Transverse colon (tissue), 3 donors: Measurements from ENCODE around the gene RPS6KA4.

Experiments
- EP300 ChIP-seq: sonication (generic); formaldehyde crosslinking; IDR thresholded peaks from one replicate; pipeline ENCODE4 v1.6.1; 2017; ENCODE audit warnings: antibody characterized with exemption, low read depth
- POLR2A ChIP-seq: fragments of 450-650 bp; IDR thresholded peaks from one replicate; pipeline ENCODE4 v1.6.1; 2016; ENCODE audit warnings: antibody characterized with exemption, mild to moderate bottlenecking, moderate library complexity
- TF ChIP-seq, protein P1 (sequence below), 5 experiments: fragments of 200-600 bp in 3 of 5; fragments of 450-650 bp in 2 of 5; sonication (generic) in 3 of 5; IDR thresholded peaks; 1 replicate in 2 of 5; 2 replicates in 3 of 5; pipeline ENCODE4 v1.5.1; 2016 to 2017; ENCODE audit warnings: antibody characterized with exemption in 5 of 5, inconsistent platforms in 3 of 5, mild to moderate bottlenecking in 2 of 5, moderate library complexity in 1 of 5

DNA sequence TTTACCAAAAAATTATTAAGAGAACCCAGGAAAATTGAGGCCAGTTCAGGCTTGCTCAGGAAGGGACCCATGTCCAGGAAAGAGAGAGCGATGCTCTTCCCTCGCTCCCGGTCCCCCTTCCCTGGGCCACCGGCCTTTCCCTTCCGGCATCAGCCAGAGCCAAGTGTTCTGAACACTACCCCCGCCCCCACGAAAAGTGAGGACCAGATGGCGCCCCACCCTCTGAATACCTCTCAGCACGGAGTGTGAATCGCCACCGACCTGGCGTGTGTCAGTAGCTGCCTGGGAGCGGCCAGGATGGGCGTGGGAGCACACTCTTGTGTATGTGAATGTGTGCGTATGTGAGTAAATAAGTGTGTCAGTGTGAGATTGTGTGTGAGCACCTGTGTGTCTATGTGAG, 20.2 kb downstream of the RPS6KA4 start:
- TF ChIP-seq POLR2A (no peak), EP300 (no peak)
- TF ChIP-seq, protein P1, sequence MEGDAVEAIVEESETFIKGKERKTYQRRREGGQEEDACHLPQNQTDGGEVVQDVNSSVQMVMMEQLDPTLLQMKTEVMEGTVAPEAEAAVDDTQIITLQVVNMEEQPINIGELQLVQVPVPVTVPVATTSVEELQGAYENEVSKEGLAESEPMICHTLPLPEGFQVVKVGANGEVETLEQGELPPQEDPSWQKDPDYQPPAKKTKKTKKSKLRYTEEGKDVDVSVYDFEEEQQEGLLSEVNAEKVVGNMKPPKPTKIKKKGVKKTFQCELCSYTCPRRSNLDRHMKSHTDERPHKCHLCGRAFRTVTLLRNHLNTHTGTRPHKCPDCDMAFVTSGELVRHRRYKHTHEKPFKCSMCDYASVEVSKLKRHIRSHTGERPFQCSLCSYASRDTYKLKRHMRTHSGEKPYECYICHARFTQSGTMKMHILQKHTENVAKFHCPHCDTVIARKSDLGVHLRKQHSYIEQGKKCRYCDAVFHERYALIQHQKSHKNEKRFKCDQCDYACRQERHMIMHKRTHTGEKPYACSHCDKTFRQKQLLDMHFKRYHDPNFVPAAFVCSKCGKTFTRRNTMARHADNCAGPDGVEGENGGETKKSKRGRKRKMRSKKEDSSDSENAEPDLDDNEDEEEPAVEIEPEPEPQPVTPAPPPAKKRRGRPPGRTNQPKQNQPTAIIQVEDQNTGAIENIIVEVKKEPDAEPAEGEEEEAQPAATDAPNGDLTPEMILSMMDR (IDR thresholded peaks at IDR 0.05), result no peak
